H1 (cell line): Measurements from ENCODE around the gene TRIM14. TPM values are rescaled to one million over a fixed set of nuclear protein-coding genes. Genes with fewer than 3 reads are reported as not detected.

Source experiments
- CTCF ChIA-PET: fragments of 300-600 bp; sonication (Branson Sonifier 250); formaldehyde crosslinking; loops from one replicate; lab custom pipeline; 2021; ENCODE audit not compliant: partially characterized antibody; lab: Charles Lee
- POLR2A ChIA-PET: fragments of 300-600 bp; sonication (Branson Sonifier 250); formaldehyde crosslinking; loops from one replicate; lab custom pipeline; 2021; ENCODE audit warnings: inconsistent platforms; ENCODE audit not compliant: partially characterized antibody; lab: Charles Lee
- DNase-seq, 2 experiments: peaks; one replicate each; pipeline versions ENCODE4 v3.0.0 to v3.0.0-alpha.2; 2010 to 2022; ENCODE audit warnings: low spot score in 2 of 2, low read depth in 1 of 2, mixed read lengths in 1 of 2
- FAIRE-seq: peaks from 2 replicates; lab custom pipeline; 2011; peaks lifted over from hg19 to GRCh38; lab: Jason Lieb, UNC
- H2AFZ ChIP-seq: 2 replicates; pipeline ENCODE4 v1.8.1; 2012; ENCODE audit warnings: low read length, inconsistent platforms
- H2AK5ac ChIP-seq: 2 replicates; pipeline ENCODE4 v1.6.1; 2013; ENCODE audit warnings: low read depth, low read length
- H2BK120ac ChIP-seq: replicated peaks from 2 replicates; pipeline ENCODE3; 2013; ENCODE audit warnings: low read depth, low read length, inconsistent platforms
- H2BK12ac ChIP-seq: 2 replicates; pipeline ENCODE4 v1.6.1; 2013; ENCODE audit warnings: low read depth, low read length
- H2BK15ac ChIP-seq: 2 replicates; pipeline ENCODE4 v1.6.1; 2013; ENCODE audit warnings: low read length
- H2BK20ac ChIP-seq: 2 replicates; pipeline ENCODE4 v1.6.1; 2013; ENCODE audit warnings: low read length
- H2BK5ac ChIP-seq: 2 replicates; pipeline ENCODE4 v1.6.1; 2013; ENCODE audit warnings: low read depth, low read length
- H3K14ac ChIP-seq: 2 replicates; pipeline ENCODE4 v1.6.1; 2013; ENCODE audit warnings: inconsistent platforms; ENCODE audit not compliant: insufficient read length
- H3K18ac ChIP-seq: 2 replicates; pipeline ENCODE4 v1.6.1; 2013; ENCODE audit warnings: low read length; ENCODE audit errors: extremely low read depth
- H3K23ac ChIP-seq: 2 replicates; pipeline ENCODE4 v1.6.1; 2013; ENCODE audit warnings: inconsistent platforms; ENCODE audit not compliant: insufficient read length
- H3K23me2 ChIP-seq: 2 replicates; pipeline ENCODE4 v1.6.1; 2013; ENCODE audit warnings: low read depth, low read length
- H3K27ac ChIP-seq: 2 replicates; pipeline ENCODE4 v1.6.1; 2011; ENCODE audit warnings: low read depth, low read length, inconsistent platforms
- H3K27me3 ChIP-seq, 4 experiments: replicated peaks in 1 of 4; 1 replicate in 1 of 4; 2 replicates in 3 of 4; pipeline versions ENCODE4 v1.6.1 to v1.8.1; 2011 to 2013; ENCODE audit warnings: low read length in 3 of 4, mild to moderate bottlenecking in 3 of 4, inconsistent platforms in 2 of 4, mixed read lengths in 2 of 4, moderate library complexity in 1 of 4; ENCODE audit not compliant: control insufficient read depth in 3 of 4, insufficient read depth in 3 of 4; ENCODE audit errors: extremely low read depth in 1 of 4
- H3K36me3 ChIP-seq, 4 experiments: 2 replicates each; pipeline versions ENCODE4 v1.6.1 to v1.8.1; 2011 to 2013; ENCODE audit warnings: mild to moderate bottlenecking in 4 of 4, low read length in 3 of 4, moderate library complexity in 2 of 4, control low read depth in 1 of 4, inconsistent platforms in 1 of 4; ENCODE audit not compliant: insufficient read depth in 4 of 4, control insufficient read depth in 2 of 4
- H3K4ac ChIP-seq: replicated peaks from 2 replicates; pipeline ENCODE3; 2013; ENCODE audit warnings: low read length, low read depth, mixed read lengths, inconsistent platforms; ENCODE audit not compliant: insufficient read length
- H3K4me1 ChIP-seq, 4 experiments: replicated peaks in 1 of 4; 1 replicate in 1 of 4; 2 replicates in 3 of 4; pipeline versions ENCODE4 v1.6.1 to v1.8.1; 2011 to 2013; ENCODE audit warnings: low read length in 3 of 4, inconsistent platforms in 2 of 4, mixed read lengths in 1 of 4; ENCODE audit not compliant: insufficient read depth in 4 of 4, control insufficient read depth in 3 of 4
- H3K4me2 ChIP-seq, 2 experiments: 2 replicates each; pipeline versions ENCODE4 v1.6.1 to v1.8.1; 2011 to 2013; ENCODE audit warnings: low read depth in 2 of 2, low read length in 2 of 2, control low read depth in 1 of 2, inconsistent platforms in 1 of 2, mild to moderate bottlenecking in 1 of 2; ENCODE audit not compliant: insufficient read depth in 1 of 2
- H3K4me3 ChIP-seq, 4 experiments: fragments of 200-600, 300-600 bp in 1 of 4; sonication (generic), shearing (Covaris generic), sonication (Bioruptor Twin) in 1 of 4; 2 replicates each; pipeline versions ENCODE4 v1.5.1 to v1.8.1; 2011 to 2016; ENCODE audit warnings: low read length in 4 of 4, low read depth in 3 of 4, control low read depth in 2 of 4, inconsistent platforms in 2 of 4, mild to moderate bottlenecking in 2 of 4, mixed read lengths in 1 of 4, moderate library complexity in 1 of 4; ENCODE audit not compliant: insufficient read depth in 2 of 4; ENCODE audit errors: extremely low read depth in 1 of 4
- H3K56ac ChIP-seq: replicated peaks from 2 replicates; pipeline ENCODE3; 2013; ENCODE audit warnings: low read depth, mild to moderate bottlenecking, mixed read lengths, low read length, inconsistent platforms; ENCODE audit not compliant: insufficient read length
- H3K79me1 ChIP-seq: 2 replicates; pipeline ENCODE4 v1.6.1; 2013; ENCODE audit warnings: low read depth, low read length, control low read depth
- H3K79me2 ChIP-seq, 2 experiments: 2 replicates each; pipeline versions ENCODE4 v1.6.1 to v1.8.1; 2012 to 2013; ENCODE audit warnings: low read length in 2 of 2, mild to moderate bottlenecking in 2 of 2, inconsistent platforms in 1 of 2; ENCODE audit not compliant: insufficient read depth in 2 of 2, control insufficient read depth in 1 of 2
- H3K9ac ChIP-seq, 4 experiments: replicated peaks in 1 of 4; 1 replicate in 1 of 4; 2 replicates in 3 of 4; pipeline versions ENCODE4 v1.6.1 to v1.8.1; 2011 to 2013; ENCODE audit warnings: low read depth in 3 of 4, low read length in 3 of 4, control low read depth in 2 of 4, mild to moderate bottlenecking in 2 of 4, moderate library complexity in 2 of 4, inconsistent platforms in 1 of 4; ENCODE audit errors: extremely low read depth in 1 of 4
- H3K9me3 ChIP-seq, 2 experiments: 2 replicates each; pipeline versions ENCODE4 v1.6.1 to v1.8.1; 2012 to 2013; ENCODE audit warnings: mild to moderate bottlenecking in 2 of 2, moderate library complexity in 2 of 2, control low read depth in 1 of 2, inconsistent platforms in 1 of 2, low read depth in 1 of 2, low read length in 1 of 2, mixed read lengths in 1 of 2; ENCODE audit not compliant: insufficient read depth in 2 of 2
- H4K20me1 ChIP-seq, 2 experiments: replicated peaks in 1 of 2; 2 replicates each; pipeline versions ENCODE3 to v1.8.1; 2011 to 2013; ENCODE audit warnings: inconsistent platforms in 2 of 2, low read length in 2 of 2, mild to moderate bottlenecking in 1 of 2; ENCODE audit not compliant: insufficient read depth in 2 of 2, control insufficient read depth in 1 of 2
- H4K5ac ChIP-seq: 2 replicates; pipeline ENCODE4 v1.6.1; 2013; ENCODE audit warnings: low read length, low read depth, mixed read lengths, inconsistent platforms; ENCODE audit not compliant: insufficient read length
- H4K8ac ChIP-seq: 2 replicates; pipeline ENCODE4 v1.8.0; 2013; ENCODE audit warnings: mild to moderate bottlenecking, moderate library complexity, low read length, inconsistent platforms; ENCODE audit not compliant: insufficient read depth; ENCODE audit errors: extremely low read depth
- H4K91ac ChIP-seq: replicated peaks from 2 replicates; pipeline ENCODE3; 2013; ENCODE audit warnings: low read length, mixed read lengths, inconsistent platforms; ENCODE audit not compliant: insufficient read length
- ASH2L ChIP-seq: fragments of 200-600, 300-600 bp; sonication (generic); IDR thresholded peaks from one replicate; pipeline ENCODE4 v1.7.1; 2017; ENCODE audit warnings: low read length
- CHD1 ChIP-seq: IDR thresholded peaks from 2 replicates; pipeline ENCODE4 v1.6.1; 2012; ENCODE audit warnings: low read depth, low read length, improper control_type of control experiment
- CHD2 ChIP-seq: IDR thresholded peaks from 2 replicates; pipeline ENCODE4 v1.6.1; 2012; ENCODE audit warnings: low read length, improper control_type of control experiment
- CTCF ChIP-seq, 3 experiments: IDR thresholded peaks; 1 replicate in 2 of 3; 2 replicates in 1 of 3; pipeline versions ENCODE4 v1.5.1 to v1.6.1; 2011; ENCODE audit warnings: low read length in 3 of 3, mild to moderate bottlenecking in 3 of 3, inconsistent platforms in 2 of 3, low read depth in 1 of 3, moderate library complexity in 1 of 3; ENCODE audit not compliant: insufficient read depth in 1 of 3; ENCODE audit errors: control extremely low read depth in 1 of 3
- EGR1 ChIP-seq: IDR thresholded peaks from 2 replicates; pipeline ENCODE4 v1.6.1; 2011; ENCODE audit warnings: low read depth, low read length, borderline replicate concordance
- HDAC2 ChIP-seq, 2 experiments: fragments of 300-600 bp in 1 of 2; sonication (generic) in 1 of 2; IDR thresholded peaks; 2 replicates each; pipeline ENCODE4 v1.6.1; 2011 to 2012; ENCODE audit warnings: low read depth in 2 of 2, low read length in 2 of 2, mild to moderate bottlenecking in 2 of 2, moderate library complexity in 2 of 2, borderline replicate concordance in 1 of 2, inconsistent platforms in 1 of 2
- NRF1 ChIP-seq: IDR thresholded peaks from 2 replicates; pipeline ENCODE4 v1.6.1; 2011; ENCODE audit warnings: mild to moderate bottlenecking, low read depth, low read length, improper control_type of control experiment
- RAD21 ChIP-seq, 2 experiments: IDR thresholded peaks in 1 of 2; conservative IDR thresholded peaks in 1 of 2; 2 replicates each; pipeline ENCODE4 v1.6.1; 2011; ENCODE audit warnings: low read depth in 2 of 2, low read length in 2 of 2, improper control_type of control experiment in 1 of 2, inconsistent platforms in 1 of 2, mild to moderate bottlenecking in 1 of 2, moderate library complexity in 1 of 2
- SIN3A ChIP-seq, 2 experiments: IDR thresholded peaks in 1 of 2; conservative IDR thresholded peaks in 1 of 2; 2 replicates each; pipeline ENCODE4 v1.6.1; 2011 to 2012; ENCODE audit warnings: low read length in 2 of 2, improper control_type of control experiment in 1 of 2, low read depth in 1 of 2, mild to moderate bottlenecking in 1 of 2
- TCF12 ChIP-seq: IDR thresholded peaks from 2 replicates; pipeline ENCODE4 v1.6.1; 2011; ENCODE audit warnings: low read depth, mild to moderate bottlenecking, low read length
- TEAD4 ChIP-seq: IDR thresholded peaks from 2 replicates; pipeline ENCODE4 v1.6.1; 2012; ENCODE audit warnings: low read depth, low read length, inconsistent platforms, mixed read lengths
- WGBS, 2 experiments: shearing (Covaris generic) in 1 of 2; methylation state at CpG; one replicate each; pipeline versions ENCODE4 v1.1.6 to v1.1.7; 2013 to 2015; ENCODE audit warnings: low lambda C conversion rate in 2 of 2, mixed read lengths in 2 of 2, inconsistent platforms in 1 of 2, low coverage in 1 of 2, missing lambda C conversion rate in 1 of 2; ENCODE audit not compliant: insufficient replicate concordance in 2 of 2, insufficient coverage in 1 of 2, insufficient read length in 1 of 2; ENCODE audit errors: extremely low coverage in 1 of 2, missing lambda C conversion rate in 1 of 2; 5-methylcytosine and 5-hydroxymethylcytosine counted together
- polyA plus RNA-seq, 7 experiments: library from polyadenylated mRNA; depleted of rRNA in 3 of 7; stranded (reverse) in 5 of 7; unstranded in 2 of 7; fragments of >200 nt in 5 of 7; fragments of 200-250 nt in 2 of 7; gene quantifications; 1 replicate in 5 of 7; 2 replicates in 1 of 7; 4 replicates in 1 of 7; pipeline versions ENCODE4 v1.2.1 to v1.2.3, GENCODE V29; 2011 to 2013; ENCODE audit warnings: missing spikeins in 2 of 7, mixed read lengths in 2 of 7
- total RNA-seq: library from RNA; stranded (reverse); fragmentation: NEBNext Ultra II Directional; extraction: Animal tissue kit (Norgen Biotek cat#: 25700); gene quantifications from 2 replicates; pipeline ENCODE4 v1.2.1, GENCODE V29; 2021

Gene TRIM14
- total and polyA plus RNA-seq, 2 of the 8 experiments (the other 6 are each of a cell fraction or from before 2014, with no cell fraction given), result 9.2 to 19.4 TPM

- no peak overlapping the region for H2BK15ac ChIP-seq
- no peak for FAIRE-seq
- H3K23ac ChIP-seq, result no peak overlapping the region
- H4K20me1 ChIP-seq, result peaks cover 0 to 1% of the 10 kb centered on the region in 2 experiments
- no peak overlapping the region for H2BK20ac ChIP-seq
- H3K79me1 ChIP-seq, result no peaks in the 10 kb centered on the region; the same call in 1 of the 2 replicates
- H3K23me2 ChIP-seq, result no peaks in the 10 kb centered on the region
- H3K56ac ChIP-seq, result no peak overlapping the region
- H3K18ac ChIP-seq, result no peak overlapping the region
- H3K36me3 ChIP-seq, result no peaks in the 10 kb centered on the region
- no peak for DNase-seq
- H3K27me3 ChIP-seq, result no peaks in the 10 kb centered on the region
- no peak overlapping the region for H2BK120ac ChIP-seq
- H2AK5ac ChIP-seq, result no peak overlapping the region
- no peak overlapping the region for H3K4me2 ChIP-seq
- no peak overlapping the region for H3K4ac ChIP-seq
- no peak overlapping the region for H3K14ac ChIP-seq
- no peak overlapping the region for H4K5ac ChIP-seq
- no peak overlapping the region for H3K4me3 ChIP-seq
- no peak overlapping the region for H2AFZ ChIP-seq
- H2BK5ac ChIP-seq, result no peak overlapping the region
- CTCF ChIA-PET, result interaction anchor here (0.9 to 1.4 kb wide), 4 partner anchors 20 to 42 kb away, joined by 3 read pairs; partner anchors contain the start of gene CORO2A
- H4K91ac ChIP-seq, result no peak overlapping the region
- H2BK12ac ChIP-seq, result no peak overlapping the region
- POLR2A ChIA-PET, result no interaction called here
- no peak overlapping the region for H3K9ac ChIP-seq
- H3K4me1 ChIP-seq, result peaks cover 0 to 3% (median 0%) of the 10 kb centered on the region in 4 experiments; a peak in 2 of 7 replicates
- WGBS, 2 experiments, result 91% methylated on average over 7 of the region's 7 CpGs; no CpG with 5 or more reads in 1 of the 2 experiments
- no peak overlapping the region for H3K27ac ChIP-seq
- no peaks in the 10 kb centered on the region for H3K9me3 ChIP-seq
- H4K8ac ChIP-seq, result peak overlapping the region; percentile 4; the same call in 1 of the 2 replicates
- H3K79me2 ChIP-seq, result no peaks in the 10 kb centered on the region
- TF ChIP-seq EGR1, result no peak
- no peak for TF ChIP-seq CTCF (IDR thresholded peaks at IDR 0.05; ENCODE audit: control extremely low read depth in 1 of 3, insufficient read depth in 1 of 3, low read depth in 1 of 3, low read length in 3 of 3)
- TF ChIP-seq TEAD4, result no peak
- TF ChIP-seq RAD21 (IDR thresholded peaks at IDR 0.05 in 1 of 2, conservative IDR thresholded peaks at IDR 0.05 in 1 of 2; ENCODE audit: low read depth in 2 of 2, low read length in 2 of 2), result no peak
- no peak for TF ChIP-seq CHD2
- TF ChIP-seq SIN3A (conservative IDR thresholded peaks at IDR 0.05 in 1 of 2, IDR thresholded peaks at IDR 0.05 in 1 of 2; ENCODE audit: low read depth in 1 of 2, low read length in 2 of 2), result no peak
- no peak for TF ChIP-seq CHD1
- no peak for TF ChIP-seq NRF1
- TF ChIP-seq TCF12, result no peak
- no peak for TF ChIP-seq ASH2L
- TF ChIP-seq HDAC2 (IDR thresholded peaks at IDR 0.05; ENCODE audit: borderline replicate concordance in 1 of 2, low read depth in 2 of 2, low read length in 2 of 2), result no peak
Observed at GRCh38 chr9:98150164-98150563, 31.1 kb upstream of the TRIM14 start.
